ENCODE measurements around the gene SMIM38. TPM values are rescaled to one million over a fixed set of nuclear protein-coding genes. Genes with fewer than 3 reads are reported as not detected.
"Not testable (repeated sequence)": the region's sequence is repeated elsewhere in the genome, so short reads cannot be mapped to it uniquely, and the experiment has no call there.

Gene SMIM38
- total RNA-seq, 1 donor from 2014 or later: 0.13 TPM

DNA sequence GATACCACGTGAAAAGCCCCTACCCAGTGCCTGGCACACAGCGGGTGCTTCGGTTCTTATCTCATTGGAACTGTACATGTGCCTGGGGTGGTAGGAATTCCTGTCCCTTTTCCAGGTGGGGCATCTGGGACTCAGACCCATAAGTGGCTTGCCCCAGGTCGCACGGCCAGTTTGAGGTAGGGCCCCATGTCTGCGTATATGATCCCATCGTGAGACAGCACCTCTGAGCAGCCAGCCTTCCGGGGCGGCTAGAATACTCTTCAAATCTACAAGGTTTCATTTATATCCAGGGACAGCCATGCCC, 33.5 kb upstream of the SMIM38 start:
- DNase-seq (ENCODE audit: low read depth, low spot score): no peak

DNA sequence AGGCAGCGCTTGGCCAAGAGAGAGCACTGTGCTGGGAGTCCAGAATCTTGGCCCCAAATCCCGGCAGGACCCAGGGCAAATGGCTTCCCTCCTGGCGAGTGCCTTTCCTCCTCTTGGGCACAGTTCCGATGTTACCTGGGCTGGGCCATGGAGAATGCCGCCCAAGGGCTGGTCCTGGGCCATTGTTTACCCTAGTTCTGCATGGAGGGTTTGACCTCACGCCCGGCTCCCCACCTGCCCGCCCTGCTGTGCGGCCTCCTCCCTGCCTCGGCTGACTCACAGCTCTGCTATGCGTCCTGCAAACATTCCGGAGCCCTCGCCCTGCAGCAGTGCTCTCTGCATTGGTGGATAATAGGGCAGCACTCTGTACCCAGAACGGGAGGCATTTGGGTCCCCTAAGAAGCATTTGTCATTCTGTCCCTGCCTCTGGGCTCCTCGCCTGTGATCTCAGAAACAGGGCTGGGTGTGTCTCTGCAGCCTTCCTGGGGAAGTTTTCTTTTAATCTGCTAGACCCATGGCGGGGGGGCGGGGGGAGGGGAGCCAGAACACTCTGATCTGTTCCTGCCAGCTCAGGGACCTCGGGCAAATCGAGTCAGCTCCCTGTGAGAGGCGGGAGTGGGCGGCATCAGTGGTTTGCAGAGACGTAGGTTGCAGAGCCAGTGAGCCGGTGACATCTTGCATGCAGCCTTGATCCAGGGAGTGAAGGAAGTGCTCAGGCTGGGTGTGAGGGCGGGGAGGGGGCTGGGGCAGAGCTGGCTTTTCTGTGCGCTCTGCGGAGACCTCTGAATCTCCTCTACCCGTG, 32.9 kb upstream of the SMIM38 start:
- DNase-seq (ENCODE audit: low read depth, low spot score): peak; percentile 49

GRCh38 chr11:69123593-69124545, 31.9 kb upstream of the SMIM38 start:
- DNase-seq (ENCODE audit: low read depth, low spot score): no peak

DNA sequence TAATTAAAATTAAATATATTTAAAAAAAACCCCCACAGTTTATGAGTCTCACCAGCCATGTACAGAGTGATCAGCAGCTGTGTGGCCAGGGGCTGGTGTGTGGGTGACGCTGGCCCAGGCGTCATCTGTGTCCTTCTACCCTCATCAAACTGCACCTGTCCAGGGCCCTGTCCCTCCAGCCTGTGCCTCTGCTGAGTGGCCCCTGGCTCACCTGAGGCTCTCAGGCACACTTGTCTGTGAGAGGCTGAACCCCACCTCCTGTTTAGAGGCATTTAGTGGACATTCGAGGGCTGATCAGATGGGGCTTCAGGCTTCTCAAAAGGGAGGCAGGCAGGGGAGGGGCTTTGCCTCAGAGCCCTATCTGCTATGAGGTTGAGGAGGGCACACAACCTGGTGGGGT, 29.9 kb upstream of the SMIM38 start:
- DNase-seq (ENCODE audit: low read depth, low spot score): no peak

DNA sequence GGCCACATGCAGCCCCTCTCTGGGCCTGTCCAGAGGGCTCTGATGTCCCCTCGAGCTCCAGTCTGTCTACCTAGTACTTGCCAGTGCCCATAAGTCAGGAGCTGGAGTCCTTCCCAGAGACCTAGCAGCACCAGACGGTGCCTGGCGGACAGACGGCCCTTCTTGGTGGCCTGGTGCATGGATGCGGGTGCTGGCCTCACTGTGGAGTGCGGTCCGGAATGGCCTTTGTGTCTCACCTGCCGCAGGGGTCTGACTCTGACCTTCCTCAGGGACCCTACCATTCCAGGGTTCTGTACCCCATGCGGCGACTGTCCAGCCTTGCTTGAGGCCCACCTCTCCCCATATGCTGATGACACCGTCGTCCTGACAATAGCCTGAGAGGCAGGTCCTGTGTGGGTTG, 29.4 kb upstream of the SMIM38 start:
- no peak for DNase-seq (ENCODE audit: low read depth, low spot score)

DNA sequence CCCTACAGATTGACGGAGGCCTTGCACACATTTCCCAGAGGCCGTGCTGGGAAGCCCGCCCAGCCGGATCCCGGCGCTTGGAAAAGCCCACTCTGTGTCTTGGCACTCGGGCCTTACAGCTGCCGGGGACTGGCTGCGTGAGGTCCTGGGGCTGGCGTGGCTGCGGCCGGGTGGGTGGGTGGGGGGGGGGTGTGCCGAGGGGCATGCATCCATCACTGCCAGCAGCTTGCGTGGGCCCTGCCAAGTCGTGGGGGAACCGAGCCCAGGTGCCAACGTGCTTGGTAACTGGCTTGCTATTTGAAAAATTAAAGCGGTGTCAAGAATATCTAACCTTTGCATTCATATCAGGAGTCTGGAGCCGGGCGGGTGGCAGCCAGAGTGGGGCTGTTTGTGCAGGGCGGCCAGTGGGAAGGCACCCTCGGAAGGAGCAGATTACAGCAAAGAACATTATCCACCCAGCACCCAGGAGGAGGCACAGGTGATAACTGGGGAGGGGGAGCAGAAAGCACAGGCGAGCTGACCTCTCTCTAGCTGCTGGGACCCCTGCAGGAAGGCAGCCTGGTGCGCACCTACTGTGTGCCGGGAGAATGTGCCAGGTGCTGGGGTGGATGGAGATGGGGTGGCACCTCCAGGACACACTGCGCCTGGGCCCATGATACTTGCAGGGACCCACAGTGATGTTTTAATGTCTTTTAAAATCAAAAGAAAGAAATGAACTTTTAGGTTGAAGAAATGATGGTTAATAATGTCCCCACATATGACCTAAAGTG, 28.5 kb upstream of the SMIM38 start:
- no peak for DNase-seq (ENCODE audit: low read depth, low spot score)

DNA sequence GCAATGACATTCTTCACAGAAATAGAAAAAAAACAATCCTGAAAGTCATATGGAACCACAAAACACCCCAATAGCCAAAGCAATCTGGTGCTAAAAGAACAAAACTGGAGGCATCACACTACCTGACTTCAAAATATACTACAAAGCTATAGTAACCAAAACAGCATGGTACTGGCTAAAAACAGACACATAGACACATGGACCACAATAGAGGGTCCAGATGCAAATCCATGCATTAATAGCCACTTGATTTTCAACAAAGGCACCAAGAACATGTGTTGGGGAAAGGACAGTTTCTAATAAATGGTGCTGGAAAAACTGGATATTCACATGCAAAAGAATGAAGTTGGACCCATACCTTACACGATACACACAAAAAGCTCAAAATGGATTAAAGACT, 27.9 kb upstream of the SMIM38 start:
- no peak for DNase-seq (ENCODE audit: low read depth, low spot score)

DNA sequence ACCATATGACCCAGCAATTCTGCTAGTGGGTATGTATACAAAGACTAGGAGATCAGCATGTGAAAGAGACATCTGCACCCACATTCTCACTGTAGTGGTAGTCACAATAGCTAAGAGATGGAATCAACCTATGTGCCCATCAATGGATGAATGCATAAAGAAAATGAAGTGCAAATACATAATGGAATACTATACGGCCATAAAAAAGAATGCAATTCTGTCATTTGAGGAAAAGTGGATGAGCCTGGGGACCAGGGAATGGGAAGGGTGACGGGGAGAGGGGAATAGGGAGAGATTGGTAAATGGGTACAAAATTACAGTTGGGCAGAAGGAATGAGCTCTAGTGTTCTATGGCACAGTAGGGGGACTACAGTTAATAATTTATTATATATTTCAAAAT, 26.7 kb upstream of the SMIM38 start:
- DNase-seq (ENCODE audit: low read depth, low spot score): no peak

GRCh38 chr11:69129647-69130046, 26.1 kb upstream of the SMIM38 start:
- DNase-seq (ENCODE audit: low read depth, low spot score): no peak

DNA sequence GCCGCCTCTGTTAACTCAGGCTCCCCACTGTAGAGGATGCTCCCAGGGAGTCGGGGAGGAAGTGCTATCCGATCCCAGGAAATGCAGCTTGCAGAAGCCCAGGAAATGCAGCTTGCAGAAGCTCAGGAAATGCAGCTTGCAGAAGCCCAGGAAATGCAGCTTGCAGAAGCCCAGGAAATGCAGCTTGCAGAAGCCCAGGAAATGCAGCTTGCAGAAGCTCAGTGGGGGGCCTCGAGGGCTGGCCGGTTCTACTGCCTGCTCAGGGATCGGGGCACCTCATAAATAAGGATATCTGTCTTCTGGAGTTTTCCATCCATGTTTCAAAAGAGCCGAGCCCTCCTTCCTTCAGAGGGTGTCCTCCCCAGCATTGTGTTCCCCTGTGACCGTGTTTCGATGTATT, 25.1 kb upstream of the SMIM38 start:
- DNase-seq (ENCODE audit: low read depth, low spot score): no peak

GRCh38 chr11:69131121-69131566, 24.6 kb upstream of the SMIM38 start:
- DNase-seq (ENCODE audit: low read depth, low spot score): no peak

DNA sequence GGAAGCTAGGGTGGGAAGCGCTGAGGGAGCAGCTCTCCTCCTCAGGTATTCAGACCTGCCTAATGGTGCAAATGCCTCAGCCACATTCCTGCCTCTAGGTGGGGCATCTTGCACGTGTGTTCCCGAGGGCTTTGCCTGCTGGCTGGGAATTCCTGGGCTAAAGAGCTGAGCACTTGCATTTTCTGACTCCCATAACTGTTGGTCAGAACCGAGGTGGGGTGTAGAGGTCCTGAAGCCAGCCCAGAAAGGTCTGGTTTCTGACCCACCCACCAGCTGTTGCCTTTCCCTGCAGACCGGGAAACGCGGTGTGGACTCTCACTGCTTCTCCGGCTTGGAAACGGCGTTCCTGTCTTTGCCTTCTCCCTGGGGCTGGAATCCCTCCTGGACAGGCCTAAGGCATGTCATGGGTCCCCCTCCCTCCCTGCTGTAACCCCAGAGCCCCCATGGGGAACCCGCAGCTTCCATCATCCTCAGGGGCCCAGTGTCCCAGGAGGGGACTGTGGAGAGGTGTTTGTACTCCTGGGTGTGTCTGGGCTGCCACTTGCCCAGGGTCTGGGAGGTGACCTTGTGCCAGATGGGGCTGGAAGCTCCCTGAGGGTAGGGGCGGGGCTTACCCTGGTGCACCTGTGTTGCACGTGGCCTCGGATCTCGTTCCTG, 24.0 kb upstream of the SMIM38 start:
- peak; percentile 49 for DNase-seq (ENCODE audit: low read depth, low spot score)

- no peak for DNase-seq (ENCODE audit: low read depth, low spot score)
Measured at GRCh38 chr11:69132301-69132670, 23.4 kb upstream of the SMIM38 start.

DNA sequence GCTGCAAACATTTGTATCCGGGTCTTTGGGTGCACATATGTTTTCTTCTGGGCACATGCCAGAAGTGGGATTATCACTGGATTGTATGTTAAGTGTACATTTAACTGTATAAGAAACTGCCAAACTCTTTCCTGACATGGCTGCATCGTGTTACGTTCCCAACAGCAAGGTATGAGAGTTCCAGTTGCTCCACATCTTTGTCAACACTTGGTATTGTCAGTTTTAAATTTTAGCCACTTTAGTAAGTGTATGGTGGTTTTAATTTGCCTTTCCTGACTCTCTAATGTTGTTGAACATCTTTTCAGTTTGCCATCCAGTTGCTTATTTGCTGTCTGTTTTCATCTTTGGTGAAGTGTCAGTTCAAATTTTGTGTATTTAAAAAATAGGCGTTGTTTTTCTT, 22.5 kb upstream of the SMIM38 start:
- no peak for DNase-seq (ENCODE audit: low read depth, low spot score)

GRCh38 chr11:69134182-69134581, 21.6 kb upstream of the SMIM38 start:
- DNase-seq (ENCODE audit: low read depth, low spot score): not testable (repeated sequence)

DNA sequence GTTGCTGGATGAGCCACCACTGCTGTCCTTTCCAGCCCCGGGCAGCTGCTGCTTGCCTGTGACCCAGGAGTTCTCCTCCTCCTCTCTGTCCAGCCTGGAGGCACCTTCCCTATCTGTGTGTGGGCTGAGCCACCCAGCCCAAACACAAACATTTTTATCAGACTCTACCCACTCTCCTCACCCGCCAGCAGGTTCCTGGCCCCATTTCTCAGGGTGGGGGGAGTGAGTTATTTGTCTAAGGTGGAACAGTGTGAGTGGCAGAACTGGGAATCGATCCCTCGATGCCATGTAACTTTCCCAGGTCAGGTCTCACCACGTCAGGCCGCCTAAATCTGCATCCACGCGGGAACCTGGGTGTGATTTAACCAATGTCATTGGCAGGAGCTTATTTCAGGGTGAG, 20.8 kb upstream of the SMIM38 start:
- DNase-seq (ENCODE audit: low read depth, low spot score): no peak

- no peak for DNase-seq (ENCODE audit: low read depth, low spot score)
Measured at GRCh38 chr11:69135420-69136363, 20.0 kb upstream of the SMIM38 start.

DNA sequence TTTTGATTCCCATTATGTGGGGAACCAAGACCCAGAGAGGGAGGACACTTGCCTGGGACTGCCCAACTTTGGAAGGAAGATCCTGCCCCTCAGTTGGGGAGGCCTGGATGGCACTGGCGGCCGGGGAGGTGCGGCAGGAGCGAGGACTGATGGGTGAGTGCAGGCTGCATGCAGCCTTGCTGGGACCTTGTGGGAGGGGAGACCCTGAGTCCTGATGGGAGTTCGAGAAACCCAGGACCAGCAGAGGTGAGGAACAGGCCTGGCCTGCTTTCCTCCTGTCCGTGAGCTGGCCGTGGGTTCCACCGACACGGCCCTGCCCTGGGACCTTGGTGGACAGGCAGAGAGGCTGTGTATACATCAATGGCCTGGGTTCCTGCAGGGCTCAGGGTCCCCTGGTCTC, 19.3 kb upstream of the SMIM38 start:
- no peak for DNase-seq (ENCODE audit: low read depth, low spot score)

GRCh38 chr11:69137151-69137844, 18.4 kb upstream of the SMIM38 start:
- DNase-seq (ENCODE audit: low read depth, low spot score): no peak

GRCh38 chr11:69138265-69138664, 17.5 kb upstream of the SMIM38 start:
- no peak for DNase-seq (ENCODE audit: low read depth, low spot score)

Data from pulmonary artery endothelial cell (primary cell).